ENCODE measurements around the gene MYOM1.
"Not testable (repeated sequence)": the region's sequence is repeated elsewhere in the genome, so short reads cannot be mapped to it uniquely, and the experiment has no call there.

MYOM1 gene

GRCh38 chr18:3217948-3218647 lies 1.7 kb downstream of the MYOM1 start:
- no peak for DNase-seq

GRCh38 chr18:3216987-3217386 lies 2.8 kb downstream of the MYOM1 start:
- no peak for DNase-seq

- DNase-seq = no peak
Measured at GRCh38 chr18:3214855-3215637, 4.7 kb downstream of the MYOM1 start.

- DNase-seq = no peak
Measured at GRCh38 chr18:3213300-3214059, 6.3 kb downstream of the MYOM1 start.

- DNase-seq = no peak
Measured at GRCh38 chr18:3212657-3213056, 7.1 kb downstream of the MYOM1 start.

- no peak for DNase-seq
Measured at GRCh38 chr18:3211236-3211992, 8.4 kb downstream of the MYOM1 start.

- DNase-seq = peak; percentile 1
Measured at GRCh38 chr18:3209859-3210569, 9.8 kb downstream of the MYOM1 start.

GRCh38 chr18:3207565-3207964 lies 12.2 kb downstream of the MYOM1 start:
- DNase-seq = no peak

- no peak for DNase-seq
Measured at GRCh38 chr18:3205239-3205638, 14.5 kb downstream of the MYOM1 start.

- DNase-seq = no peak
Measured at GRCh38 chr18:3199942-3200645, 19.7 kb downstream of the MYOM1 start.

GRCh38 chr18:3198260-3198860 lies 21.4 kb downstream of the MYOM1 start:
- DNase-seq = not testable (repeated sequence)

GRCh38 chr18:3194947-3195612 lies 24.7 kb downstream of the MYOM1 start:
- DNase-seq = no peak

GRCh38 chr18:3193331-3193730 lies 26.4 kb downstream of the MYOM1 start:
- DNase-seq = no peak

- DNase-seq = no peak
Measured at GRCh38 chr18:3192752-3193151, 27.0 kb downstream of the MYOM1 start.

- no peak for DNase-seq
Measured at GRCh38 chr18:3192286-3192685, 27.5 kb downstream of the MYOM1 start.

GRCh38 chr18:3190610-3191009 lies 29.2 kb downstream of the MYOM1 start:
- no peak for DNase-seq

GRCh38 chr18:3189884-3190283 lies 29.9 kb downstream of the MYOM1 start:
- no peak for DNase-seq

- DNase-seq = no peak
Measured at GRCh38 chr18:3186678-3187658, 32.8 kb downstream of the MYOM1 start.

GRCh38 chr18:3184275-3184963 lies 35.3 kb downstream of the MYOM1 start:
- no peak for DNase-seq
